ENCODE data around the gene PCDHGA1.

DNA sequence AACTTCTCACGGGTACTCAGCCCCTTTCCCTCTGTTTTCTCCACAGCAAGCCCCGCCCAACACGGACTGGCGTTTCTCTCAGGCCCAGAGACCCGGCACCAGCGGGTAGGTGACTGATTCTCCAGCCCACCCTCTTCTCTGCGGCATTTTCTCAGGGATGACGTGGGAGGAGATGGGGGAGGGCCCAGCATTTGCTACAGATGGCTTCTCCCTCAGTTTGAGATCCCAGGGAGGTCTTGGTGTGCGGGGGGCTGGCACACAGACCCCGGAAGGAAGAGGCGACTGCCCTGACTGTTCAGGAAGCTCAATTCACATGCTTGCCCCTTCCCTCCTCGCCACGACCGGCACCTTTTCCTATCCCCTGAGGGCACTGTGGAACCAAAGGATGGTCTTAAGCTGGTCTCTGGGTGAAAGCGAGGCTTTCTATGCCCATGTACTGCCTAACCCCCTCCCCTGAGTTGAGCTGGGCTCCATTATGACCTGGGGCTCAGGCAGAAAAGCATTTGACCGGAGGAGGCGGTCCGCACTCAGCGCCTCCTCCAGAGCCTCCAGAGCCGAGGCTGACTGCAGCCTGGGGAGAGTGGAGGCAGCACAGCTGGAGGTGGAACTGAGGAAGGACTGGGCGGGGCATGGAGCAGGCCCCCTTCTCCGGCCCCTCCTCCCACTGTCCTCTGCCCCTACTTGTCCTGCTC lies 164.6 kb downstream of the PCDHGA1 start:
- TF ChIP-seq, protein P1, sequence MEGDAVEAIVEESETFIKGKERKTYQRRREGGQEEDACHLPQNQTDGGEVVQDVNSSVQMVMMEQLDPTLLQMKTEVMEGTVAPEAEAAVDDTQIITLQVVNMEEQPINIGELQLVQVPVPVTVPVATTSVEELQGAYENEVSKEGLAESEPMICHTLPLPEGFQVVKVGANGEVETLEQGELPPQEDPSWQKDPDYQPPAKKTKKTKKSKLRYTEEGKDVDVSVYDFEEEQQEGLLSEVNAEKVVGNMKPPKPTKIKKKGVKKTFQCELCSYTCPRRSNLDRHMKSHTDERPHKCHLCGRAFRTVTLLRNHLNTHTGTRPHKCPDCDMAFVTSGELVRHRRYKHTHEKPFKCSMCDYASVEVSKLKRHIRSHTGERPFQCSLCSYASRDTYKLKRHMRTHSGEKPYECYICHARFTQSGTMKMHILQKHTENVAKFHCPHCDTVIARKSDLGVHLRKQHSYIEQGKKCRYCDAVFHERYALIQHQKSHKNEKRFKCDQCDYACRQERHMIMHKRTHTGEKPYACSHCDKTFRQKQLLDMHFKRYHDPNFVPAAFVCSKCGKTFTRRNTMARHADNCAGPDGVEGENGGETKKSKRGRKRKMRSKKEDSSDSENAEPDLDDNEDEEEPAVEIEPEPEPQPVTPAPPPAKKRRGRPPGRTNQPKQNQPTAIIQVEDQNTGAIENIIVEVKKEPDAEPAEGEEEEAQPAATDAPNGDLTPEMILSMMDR (IDR thresholded peaks at IDR 0.05; ENCODE audit: insufficient read depth, low read length, poor library complexity, severe bottlenecking), result no peak
- no peak for TF ChIP-seq EZH2phosphoT487 (conservative IDR thresholded peaks at IDR 0.05; ENCODE audit: low read length)

Measured in SU-DHL-6 (cell line).